ENCODE results near the gene LHFPL2.

DNA sequence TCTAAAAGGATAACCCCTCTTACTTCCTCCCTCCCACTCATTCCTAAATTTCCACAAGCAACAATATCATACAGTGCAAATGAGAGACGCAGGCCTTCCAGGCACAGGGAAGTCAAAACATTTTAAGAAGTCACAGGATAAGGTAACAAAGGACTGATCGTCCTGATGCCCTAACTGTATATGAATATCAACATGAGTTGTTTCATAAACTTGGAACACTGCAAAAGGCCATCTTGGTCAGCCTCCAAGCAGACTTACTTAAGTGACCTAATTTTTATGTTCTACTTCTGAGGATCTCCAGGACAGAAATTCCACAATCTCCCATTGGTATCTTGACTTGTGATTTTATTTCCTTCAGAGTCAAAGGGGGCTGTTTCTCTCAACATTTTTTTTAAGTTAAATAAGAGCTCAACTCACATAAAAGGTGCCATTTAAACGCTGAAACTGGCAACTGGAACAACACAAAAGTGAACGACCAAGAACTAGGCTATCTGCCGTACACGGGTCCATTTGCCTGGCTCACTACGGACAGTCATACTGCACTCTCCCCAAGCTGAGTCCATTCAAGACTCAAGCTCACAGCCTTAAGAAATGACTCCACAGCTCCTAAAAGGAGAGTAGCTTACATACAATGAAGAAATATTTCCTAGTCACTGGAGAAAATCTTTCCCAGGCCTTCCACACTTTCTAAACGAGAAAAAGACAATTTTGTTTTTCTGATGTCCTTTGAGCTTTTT, 71.3 kb downstream of the LHFPL2 start:
- TF ChIP-seq POLR2A (IDR thresholded peaks at IDR 0.05) (no peak), EP300 (IDR thresholded peaks at IDR 0.05) (no peak)
- TF ChIP-seq, protein P1, sequence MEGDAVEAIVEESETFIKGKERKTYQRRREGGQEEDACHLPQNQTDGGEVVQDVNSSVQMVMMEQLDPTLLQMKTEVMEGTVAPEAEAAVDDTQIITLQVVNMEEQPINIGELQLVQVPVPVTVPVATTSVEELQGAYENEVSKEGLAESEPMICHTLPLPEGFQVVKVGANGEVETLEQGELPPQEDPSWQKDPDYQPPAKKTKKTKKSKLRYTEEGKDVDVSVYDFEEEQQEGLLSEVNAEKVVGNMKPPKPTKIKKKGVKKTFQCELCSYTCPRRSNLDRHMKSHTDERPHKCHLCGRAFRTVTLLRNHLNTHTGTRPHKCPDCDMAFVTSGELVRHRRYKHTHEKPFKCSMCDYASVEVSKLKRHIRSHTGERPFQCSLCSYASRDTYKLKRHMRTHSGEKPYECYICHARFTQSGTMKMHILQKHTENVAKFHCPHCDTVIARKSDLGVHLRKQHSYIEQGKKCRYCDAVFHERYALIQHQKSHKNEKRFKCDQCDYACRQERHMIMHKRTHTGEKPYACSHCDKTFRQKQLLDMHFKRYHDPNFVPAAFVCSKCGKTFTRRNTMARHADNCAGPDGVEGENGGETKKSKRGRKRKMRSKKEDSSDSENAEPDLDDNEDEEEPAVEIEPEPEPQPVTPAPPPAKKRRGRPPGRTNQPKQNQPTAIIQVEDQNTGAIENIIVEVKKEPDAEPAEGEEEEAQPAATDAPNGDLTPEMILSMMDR (IDR thresholded peaks at IDR 0.05), result no peak

All from suprapubic skin (tissue), 3 donors.